PFSK-1 (cell line): ENCODE measurements around the gene MPO.

ENCODE experiments used
- FOXP2 ChIP-seq: optimal IDR thresholded peaks from 2 replicates; pipeline ENCODE3; 2011; ENCODE audit warnings: borderline replicate concordance, control low read depth, inconsistent platforms; ENCODE audit not compliant: insufficient read depth; ENCODE audit errors: extremely low read length, extremely low read depth
- POLR2AphosphoS5 ChIP-seq: IDR thresholded peaks from 2 replicates; pipeline ENCODE4 v1.6.1; 2012; ENCODE audit warnings: low read depth, mild to moderate bottlenecking, control low read depth, low read length, moderate library complexity
- SIN3A ChIP-seq: IDR thresholded peaks from 2 replicates; pipeline ENCODE4 v1.6.1; 2012; ENCODE audit warnings: mild to moderate bottlenecking, low read length, moderate library complexity, borderline replicate concordance; ENCODE audit not compliant: insufficient read depth
- TAF1 ChIP-seq: IDR thresholded peaks from 2 replicates; pipeline ENCODE4 v1.6.1; 2012; ENCODE audit warnings: low read length, control low read depth, borderline replicate concordance; ENCODE audit not compliant: insufficient read depth
- TF ChIP-seq, protein P1 (sequence below), 2 experiments: IDR thresholded peaks; 2 replicates each; pipeline versions ENCODE4 v1.6.1 to v1.8.0; 2011 to 2012; ENCODE audit warnings: low read depth in 2 of 2, low read length in 2 of 2, control low read depth in 1 of 2, inconsistent platforms in 1 of 2, mild to moderate bottlenecking in 1 of 2, moderate library complexity in 1 of 2; ENCODE audit not compliant: insufficient read depth in 1 of 2

The MPO gene

DNA sequence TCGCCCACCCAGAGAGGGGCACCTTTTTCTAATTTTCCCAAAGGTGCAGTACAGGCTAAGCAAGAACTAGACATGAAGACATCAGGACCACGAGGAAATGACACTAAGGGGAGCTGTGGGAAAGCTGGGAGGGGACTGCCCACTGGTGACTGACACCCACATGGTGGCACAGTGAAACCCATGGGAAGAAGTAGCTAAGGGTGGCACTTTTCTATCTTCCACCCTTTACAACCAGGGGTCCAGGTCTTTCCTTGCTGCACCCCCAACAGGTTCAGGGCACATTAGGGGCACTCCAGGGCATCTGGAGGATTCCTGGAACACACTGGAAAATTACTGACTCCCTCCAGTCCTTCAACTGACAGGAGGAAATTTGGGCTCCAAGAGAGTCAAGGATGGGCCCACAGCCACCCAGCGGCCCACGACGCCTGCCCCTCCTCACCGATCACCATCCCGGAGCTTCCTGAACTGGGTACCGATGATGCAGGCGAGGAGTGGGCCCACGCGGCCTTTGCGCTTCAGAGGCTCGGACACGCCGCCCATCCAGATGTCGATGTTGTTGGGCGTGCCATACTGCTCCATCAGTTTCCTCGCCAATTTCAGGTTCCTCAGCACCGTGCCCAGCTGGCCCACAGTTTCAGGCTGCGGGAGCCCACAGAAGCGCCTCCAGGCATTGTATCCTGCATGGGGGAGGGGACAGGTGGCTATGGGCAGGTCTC is 9.4 kb downstream of the MPO start:
- TF ChIP-seq TAF1 (no peak), SIN3A (no peak), FOXP2 (no peak), POLR2AphosphoS5 (no peak)
- TF ChIP-seq, protein P1, sequence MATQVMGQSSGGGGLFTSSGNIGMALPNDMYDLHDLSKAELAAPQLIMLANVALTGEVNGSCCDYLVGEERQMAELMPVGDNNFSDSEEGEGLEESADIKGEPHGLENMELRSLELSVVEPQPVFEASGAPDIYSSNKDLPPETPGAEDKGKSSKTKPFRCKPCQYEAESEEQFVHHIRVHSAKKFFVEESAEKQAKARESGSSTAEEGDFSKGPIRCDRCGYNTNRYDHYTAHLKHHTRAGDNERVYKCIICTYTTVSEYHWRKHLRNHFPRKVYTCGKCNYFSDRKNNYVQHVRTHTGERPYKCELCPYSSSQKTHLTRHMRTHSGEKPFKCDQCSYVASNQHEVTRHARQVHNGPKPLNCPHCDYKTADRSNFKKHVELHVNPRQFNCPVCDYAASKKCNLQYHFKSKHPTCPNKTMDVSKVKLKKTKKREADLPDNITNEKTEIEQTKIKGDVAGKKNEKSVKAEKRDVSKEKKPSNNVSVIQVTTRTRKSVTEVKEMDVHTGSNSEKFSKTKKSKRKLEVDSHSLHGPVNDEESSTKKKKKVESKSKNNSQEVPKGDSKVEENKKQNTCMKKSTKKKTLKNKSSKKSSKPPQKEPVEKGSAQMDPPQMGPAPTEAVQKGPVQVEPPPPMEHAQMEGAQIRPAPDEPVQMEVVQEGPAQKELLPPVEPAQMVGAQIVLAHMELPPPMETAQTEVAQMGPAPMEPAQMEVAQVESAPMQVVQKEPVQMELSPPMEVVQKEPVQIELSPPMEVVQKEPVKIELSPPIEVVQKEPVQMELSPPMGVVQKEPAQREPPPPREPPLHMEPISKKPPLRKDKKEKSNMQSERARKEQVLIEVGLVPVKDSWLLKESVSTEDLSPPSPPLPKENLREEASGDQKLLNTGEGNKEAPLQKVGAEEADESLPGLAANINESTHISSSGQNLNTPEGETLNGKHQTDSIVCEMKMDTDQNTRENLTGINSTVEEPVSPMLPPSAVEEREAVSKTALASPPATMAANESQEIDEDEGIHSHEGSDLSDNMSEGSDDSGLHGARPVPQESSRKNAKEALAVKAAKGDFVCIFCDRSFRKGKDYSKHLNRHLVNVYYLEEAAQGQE (IDR thresholded peaks at IDR 0.05; ENCODE audit: insufficient read depth in 1 of 2, low read depth in 2 of 2, low read length in 2 of 2), result no peak

DNA sequence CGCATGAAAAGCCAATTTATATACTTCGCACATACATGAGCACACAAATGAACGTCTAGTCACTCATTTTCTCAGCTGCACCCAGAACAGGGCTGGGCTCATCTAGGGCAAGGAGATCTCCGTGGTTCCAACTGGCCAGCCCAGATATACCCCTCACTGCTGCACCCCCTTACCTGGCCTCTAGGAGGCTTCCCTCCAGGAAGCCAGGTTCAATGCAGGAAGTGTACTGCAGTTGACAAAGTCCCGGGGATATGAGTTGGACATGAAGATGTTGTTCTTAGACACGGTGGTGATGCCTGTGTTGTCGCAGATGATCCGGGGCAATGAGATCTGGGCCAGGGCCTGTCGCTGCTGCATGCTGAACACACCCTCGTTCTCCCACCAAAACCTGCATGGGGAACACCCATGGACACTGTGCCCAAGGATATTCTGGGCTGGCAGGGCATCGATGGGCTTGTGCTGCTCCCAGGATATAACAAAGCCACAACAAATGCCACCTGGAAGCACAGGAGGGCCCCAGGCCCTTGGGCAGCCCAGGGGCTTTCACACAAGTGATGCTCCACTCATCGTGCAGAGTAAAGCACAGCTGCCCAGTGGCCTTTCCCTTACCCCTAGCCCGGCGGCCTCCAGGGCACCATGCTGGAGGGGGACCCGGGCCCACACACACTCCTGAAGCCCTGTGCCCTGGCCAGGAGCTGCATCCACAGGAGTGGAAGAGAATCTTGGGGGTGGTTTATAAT is 10.1 kb downstream of the MPO start:
- TF ChIP-seq SIN3A (no peak), POLR2AphosphoS5 (no peak), TAF1 (no peak)
- TF ChIP-seq, protein P1 (IDR thresholded peaks at IDR 0.05; ENCODE audit: insufficient read depth in 1 of 2, low read depth in 2 of 2, low read length in 2 of 2), result no peak

DNA sequence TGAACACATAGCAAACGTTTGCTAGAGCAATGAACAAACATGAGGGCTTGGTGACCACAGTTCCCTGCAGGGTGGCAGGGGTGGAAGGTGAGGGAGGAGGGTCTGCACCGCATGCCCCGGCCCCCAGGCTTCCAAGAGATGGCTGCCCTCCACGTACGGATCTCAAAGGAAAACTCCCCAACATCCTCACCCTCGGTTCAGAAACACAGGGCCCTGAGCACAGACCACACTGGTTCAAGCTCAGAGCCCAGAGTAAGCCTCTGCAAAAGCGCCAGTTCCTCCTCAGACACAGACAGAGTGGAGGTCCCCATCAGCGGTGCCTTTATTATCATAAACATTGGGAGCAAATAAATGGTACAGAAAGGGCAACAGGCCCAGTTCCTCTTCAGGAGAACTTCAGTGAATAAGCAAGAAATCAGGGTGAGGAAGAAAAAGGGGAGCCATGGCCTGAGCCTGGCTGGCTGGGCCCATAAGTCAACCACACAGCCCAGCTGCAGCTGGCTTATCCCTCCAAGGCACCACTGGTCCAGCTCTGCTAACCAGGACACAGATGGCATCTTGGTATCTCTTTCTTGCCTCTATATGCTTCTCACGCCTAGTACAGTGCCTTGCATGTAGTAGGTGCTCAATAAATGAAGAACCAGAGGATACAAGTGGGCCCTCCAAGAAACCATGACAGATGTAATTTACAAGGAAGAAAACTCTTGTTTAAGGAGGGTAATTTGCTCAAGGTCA is 11.0 kb downstream of the MPO start:
- no peak for TF ChIP-seq TAF1
- TF ChIP-seq SIN3A, result no peak
- TF ChIP-seq, protein P1 (IDR thresholded peaks at IDR 0.05; ENCODE audit: insufficient read depth in 1 of 2, low read depth in 2 of 2, low read length in 2 of 2), result no peak
- TF ChIP-seq FOXP2, result no peak
- no peak for TF ChIP-seq POLR2AphosphoS5

DNA sequence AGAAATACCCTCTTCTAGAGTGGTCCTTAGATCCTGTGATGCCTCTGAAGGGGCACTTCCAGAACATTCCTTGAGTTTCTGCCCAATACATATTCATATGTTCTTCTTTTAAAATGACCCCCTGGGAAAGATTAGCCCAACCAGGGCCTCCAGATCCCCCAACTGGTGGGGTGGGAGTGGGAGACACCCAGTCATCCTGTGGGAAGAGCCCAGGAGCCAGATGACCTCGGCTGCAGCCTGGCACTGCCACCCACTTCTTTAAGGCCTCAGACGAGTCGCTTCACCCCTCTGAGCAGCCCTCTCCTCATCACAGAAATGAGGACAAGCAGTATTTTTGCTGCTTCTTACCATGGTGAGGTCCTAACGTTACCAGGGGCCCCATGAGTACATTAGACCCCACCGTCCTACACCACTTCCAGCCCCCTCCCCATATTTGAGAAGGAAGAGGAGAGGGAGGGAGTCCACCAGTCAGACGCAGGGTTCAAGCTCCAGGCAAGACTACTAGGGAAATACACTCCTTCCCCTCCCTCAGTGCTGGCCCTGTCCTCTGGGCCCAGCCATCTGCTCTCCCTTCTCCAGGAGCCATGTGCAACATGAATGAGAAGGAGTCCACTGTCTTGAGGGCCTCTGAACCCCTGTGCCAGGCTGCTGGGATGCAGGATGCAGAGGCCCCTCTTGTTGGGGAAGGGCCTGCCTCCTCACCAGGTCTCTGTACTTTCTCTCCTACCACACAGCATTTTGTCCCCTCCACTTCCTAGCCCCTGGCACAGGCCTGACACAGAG is 11.8 kb downstream of the MPO start:
- TF ChIP-seq FOXP2, result no peak
- no peak for TF ChIP-seq SIN3A
- no peak for TF ChIP-seq POLR2AphosphoS5
- no peak for TF ChIP-seq TAF1
- TF ChIP-seq, protein P1 (IDR thresholded peaks at IDR 0.05; ENCODE audit: insufficient read depth in 1 of 2, low read depth in 2 of 2, low read length in 2 of 2), result no peak
